HG03571 (cell line): Measurements from ENCODE around the gene BBS12.
"Not testable (repeated sequence)": the region's sequence is repeated elsewhere in the genome, so short reads cannot be mapped to it uniquely, and the experiment has no call there.

Source experiments
- ATAC-seq: cut with Tn5 transposase; IDR thresholded peaks from one replicate; pipeline ENCODE4 v1.9.1; 2021; ENCODE audit not compliant: unreplicated experiment

Gene BBS12

DNA sequence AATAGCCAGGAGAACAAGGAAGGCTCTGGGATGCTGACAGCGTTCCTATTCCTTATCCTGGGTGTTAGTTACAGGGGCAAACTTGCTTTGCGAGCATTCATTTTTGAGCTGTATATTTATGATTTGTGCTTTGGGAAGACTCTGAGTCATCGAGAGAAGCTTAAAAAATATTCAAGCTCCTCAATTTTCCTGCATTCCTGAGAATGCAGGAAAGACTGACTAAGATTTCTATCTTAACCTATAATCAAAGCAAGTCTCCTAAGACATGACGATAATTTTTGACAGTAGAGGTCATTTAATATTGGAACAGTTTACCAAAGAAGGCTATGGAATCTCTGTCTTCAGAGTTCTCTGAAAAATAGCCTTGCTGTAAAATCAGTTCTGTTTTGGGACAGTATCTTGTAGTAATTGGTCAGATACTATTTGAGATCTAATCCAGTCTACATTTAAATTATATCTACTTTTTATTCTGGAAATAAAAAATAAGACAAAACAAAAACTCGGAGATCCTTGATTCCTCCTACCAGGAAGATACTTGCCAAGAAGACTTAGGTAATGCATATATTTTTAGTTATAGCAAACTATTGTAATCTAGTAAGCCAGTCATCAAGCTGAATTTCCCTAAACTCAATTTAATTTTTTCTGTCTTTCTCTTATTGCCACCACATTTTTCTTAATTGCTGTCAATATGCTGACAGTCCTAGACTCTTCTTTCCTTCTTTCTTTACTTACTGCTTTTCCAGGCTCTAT, 31.7 kb downstream of the BBS12 start:
- ATAC-seq, result no peak

DNA sequence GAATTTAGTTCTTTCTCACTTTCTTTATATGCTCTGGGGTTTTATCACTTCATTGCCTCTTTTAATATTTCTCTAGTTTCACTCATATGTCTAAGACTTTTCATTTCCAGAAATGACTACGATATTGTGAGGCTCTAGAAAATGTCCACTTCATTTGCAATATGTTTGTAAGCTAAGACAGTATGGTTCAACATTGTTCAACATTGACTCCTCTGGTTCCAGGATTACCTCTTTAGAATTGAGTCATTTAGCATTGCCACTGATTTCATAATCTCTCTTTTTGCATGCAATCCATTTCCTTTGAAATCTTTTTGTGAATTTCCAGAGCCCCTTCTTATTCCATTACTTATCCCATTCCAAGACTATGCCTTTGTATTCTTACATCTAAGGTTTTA, 32.3 kb downstream of the BBS12 start:
- ATAC-seq, result peak; percentile 86

DNA sequence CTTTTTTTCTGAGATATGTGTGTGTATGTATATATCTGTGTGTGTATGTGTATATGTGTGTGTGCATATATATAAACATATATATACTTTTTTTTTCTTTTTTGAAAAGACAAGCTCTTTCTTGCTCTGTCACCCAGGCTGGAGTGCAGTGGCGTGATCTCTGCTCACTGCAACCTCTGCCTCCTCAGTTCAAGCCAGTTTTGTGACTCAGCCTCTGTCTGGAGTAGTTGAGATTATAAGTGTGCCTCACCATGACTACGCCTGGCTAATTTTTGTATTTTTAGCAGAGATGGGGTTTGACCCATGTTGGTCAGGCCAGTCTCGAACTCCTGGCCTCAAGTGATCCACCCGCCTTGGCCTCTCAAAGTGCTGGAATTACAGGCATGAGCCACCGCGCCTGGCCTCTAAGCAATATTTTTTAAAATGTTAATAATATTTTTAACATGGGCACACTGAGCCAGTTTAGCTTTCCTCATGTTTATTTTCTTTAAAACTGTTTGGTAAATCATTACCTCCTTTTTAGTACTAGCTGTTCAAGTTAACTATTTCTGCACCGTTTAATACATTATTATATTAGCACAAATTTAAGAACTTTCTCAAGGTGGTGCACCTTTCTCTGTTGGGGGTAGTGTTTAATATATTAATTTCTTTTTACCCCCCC, 33.3 kb downstream of the BBS12 start:
- ATAC-seq, result no peak

DNA sequence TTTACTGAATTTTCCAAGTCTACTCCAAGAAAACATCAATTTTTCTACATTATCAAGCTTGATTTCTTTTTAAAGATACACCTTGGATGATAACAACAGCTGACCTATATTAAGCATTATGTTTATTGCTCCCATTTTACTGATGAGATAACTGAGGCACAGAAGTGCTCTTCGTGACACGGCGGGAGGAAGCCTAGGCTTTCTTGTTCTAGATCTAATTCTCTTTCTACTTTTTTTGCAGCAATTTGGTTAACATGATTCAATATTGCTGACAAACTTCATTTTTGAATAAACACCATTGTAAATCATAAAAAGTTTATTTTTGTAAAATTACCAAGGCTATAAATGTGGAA, 33.8 kb downstream of the BBS12 start:
- ATAC-seq, result no peak

DNA sequence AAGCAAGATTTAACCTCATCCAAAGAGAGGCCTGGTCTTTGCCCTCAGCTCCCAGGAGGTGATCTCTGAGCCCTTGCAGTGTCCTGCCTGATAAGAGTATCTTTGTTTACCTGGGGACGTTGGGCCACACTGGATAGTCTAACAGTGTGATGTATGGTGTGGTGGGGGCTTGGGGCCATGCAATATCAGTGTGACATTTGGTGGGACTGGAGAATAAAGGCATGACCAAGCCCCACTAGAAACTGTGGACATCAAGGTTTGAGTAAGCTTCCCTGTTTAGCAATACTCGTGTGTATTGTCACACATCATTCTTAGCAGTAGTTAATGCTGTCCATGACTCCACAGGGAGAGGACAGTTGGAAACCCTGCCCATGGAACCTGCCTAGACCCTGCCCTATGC, 34.4 kb downstream of the BBS12 start:
- no peak for ATAC-seq

DNA sequence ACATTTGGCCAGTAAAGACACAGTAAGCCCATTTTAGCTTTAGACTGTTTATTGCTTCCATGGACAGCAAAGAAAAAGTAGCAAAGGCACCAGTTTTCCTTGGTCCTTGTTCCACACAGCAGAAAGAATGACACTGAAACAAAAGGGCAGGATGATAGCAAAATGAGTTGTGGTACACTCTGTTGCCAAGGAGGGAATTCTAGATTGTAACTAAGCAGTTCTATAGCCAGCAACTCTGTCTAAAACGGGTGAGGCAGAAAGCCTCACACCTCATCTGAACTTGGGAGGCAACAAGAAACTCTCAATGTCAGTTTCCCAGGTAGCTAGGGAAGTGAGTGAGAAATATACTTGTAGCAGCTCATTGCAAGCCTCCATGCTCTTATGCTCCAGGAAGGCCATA, 39.2 kb downstream of the BBS12 start:
- no peak for ATAC-seq

DNA sequence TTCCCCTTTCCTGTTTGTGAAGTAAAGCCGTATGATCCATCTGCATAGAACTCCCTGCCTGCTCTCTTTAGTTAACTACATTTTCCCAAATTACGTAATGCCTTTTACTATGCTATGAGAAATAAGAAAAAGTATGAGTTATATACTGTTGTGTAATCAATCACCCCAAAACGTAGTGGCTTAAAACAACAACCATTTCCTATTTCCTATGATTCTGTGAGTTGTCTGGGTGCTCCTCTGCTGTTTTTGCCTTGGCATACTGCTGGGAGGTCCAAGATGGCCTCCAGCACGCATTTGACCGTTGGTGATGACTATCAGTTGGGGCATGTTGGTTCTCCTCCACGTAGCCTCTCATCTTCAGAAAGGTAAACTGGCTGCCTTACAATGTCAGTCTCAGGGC, 39.8 kb downstream of the BBS12 start:
- no peak for ATAC-seq

DNA sequence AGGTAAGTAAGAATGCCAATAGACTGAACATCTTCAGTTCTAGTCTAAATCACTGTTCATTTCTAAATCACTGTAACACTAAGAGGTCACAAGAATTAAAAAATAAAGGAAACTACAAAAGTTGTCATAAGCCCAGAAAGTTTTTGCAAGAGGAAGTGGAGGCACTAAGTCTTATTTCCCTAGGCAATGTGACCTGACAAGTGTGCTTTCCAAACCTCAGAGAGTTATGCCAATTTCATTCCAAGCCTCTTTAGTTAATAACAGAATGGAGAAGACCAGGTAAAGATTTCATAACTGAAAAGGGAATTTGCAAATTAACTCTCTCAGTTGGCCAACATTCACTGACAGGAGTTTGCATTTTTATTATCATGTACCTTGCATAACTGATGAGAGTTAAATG, 40.5 kb downstream of the BBS12 start:
- ATAC-seq, result no peak

DNA sequence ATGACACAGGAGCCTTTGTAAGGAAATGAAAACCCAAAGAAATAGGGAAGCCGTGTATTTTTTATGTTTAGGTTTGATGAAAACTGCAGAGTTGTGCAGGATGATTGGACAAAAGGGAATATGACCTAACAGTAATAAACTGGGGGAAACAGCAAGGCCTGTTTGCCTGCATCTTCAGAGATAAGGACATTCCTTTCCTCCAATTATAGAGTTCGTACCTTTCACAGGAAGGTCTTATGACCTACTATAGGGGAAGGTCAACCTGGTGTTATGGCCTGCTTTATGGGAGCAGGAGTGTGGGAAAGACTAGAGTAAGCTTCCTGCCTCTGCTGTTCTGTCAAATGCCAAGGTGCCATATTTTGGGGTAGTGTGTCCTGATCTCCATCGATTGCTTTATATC, 42.5 kb downstream of the BBS12 start:
- ATAC-seq, result no peak

DNA sequence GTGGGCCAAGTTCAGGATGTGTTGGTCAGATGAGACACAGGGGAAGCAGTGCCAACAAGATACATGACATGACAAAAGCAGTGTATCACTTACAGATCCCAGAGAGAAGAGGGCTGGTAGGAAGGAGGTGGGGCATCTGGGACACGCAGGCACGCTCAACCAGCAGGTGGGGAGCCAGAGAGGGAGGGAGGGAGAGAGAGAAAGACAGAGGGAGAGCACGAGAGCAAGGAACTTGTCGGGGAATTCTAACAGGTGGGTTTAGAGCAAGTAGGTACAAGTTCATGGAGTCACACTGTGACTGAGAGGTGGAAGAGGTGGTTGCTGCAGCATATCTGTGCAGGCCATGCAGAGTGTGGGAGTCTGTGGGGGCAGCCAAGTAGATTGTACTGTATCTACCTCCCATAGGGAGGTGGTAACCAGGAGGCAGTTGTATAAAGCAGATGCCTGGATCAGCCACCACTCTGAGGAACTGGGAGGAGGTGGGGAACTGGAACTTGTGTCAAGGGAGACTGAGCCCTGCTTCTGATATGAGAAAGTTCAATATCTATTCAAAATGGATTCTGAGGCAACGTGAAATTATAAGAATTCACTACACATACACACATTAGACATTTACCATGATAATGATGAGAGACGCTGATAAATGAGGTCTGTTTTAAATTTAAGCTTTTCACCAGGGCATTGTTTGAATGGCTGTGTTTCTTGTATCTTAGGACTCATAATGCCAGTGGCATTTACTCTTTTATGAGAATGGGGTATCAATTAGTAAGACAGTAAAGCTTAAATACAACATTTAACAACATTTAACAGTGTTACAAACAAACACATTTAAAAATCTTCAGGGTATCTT, 43.7 kb downstream of the BBS12 start:
- no peak for ATAC-seq

DNA sequence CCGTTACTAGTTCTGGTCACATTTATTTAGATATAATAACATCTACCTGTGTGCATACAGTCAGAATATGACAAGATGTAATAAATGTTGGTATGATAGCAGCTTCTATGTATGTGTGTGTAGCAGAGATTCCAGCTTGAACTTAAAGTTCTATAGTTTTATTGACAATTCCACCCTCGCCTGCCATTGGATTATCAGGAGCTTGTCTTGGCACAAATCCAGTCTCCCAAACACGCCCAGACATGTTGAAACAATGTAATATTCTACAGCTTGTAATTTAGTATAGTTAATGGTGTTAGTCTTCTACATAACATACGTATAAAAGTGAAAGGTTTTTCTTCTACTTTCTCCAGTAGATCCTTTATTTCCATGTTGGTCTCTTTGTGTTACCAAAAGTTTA, 44.4 kb downstream of the BBS12 start:
- ATAC-seq, result no peak

DNA sequence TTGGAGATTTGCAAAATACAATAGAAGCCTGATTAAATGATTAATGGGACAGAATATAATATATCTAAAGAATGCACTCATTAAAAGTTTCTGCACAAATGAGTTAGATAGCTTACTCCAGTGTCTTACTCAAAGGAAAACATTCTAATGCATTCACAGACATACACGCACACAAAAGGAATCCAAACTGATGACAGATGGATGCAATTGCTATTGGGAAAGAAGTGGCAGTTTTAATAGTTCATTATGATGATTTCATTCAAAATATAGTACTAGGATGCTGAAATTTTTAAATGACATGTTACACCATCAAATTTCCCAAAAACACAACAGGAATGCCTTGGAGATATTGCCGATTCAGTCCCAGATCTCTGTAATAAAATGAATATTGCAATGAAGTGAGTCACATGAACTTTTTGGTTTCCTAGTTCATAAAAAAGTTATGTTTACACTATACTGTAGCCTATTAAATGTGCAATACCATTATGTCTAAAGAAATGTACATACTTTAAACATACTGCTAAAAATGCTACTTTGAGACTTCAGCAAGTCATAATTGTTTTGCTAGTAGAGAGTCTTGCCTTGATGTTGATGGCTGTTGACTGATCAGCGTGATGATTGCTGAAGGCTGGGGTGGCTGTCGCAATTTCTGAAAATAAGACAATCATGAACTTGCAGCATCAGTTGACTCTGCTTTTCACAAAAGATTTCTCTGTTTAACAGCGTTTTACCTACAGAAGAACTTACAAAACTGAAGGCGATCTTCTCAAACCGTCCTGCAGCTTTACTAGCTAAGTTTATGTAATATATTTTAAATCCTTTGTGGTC, 45.6 kb downstream of the BBS12 start:
- ATAC-seq, result no peak

DNA sequence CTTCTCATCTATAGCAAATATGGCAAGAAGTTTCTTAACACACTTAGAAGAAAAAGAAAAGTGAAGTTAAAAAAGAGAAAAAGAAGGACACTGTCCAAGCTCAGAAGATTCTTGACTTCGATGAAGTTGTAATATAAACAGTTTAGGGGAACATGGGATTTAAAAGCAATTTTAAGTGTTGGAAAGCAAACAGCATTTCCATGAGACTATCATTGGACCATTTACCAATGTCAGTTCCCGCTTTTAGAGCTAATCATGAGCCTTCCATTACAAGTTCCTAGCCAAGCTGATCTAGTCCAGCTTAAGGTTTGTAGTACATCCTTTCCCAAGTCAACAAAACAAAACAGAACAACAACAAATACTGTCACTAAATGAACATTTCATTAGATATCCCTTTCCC, 49.0 kb downstream of the BBS12 start:
- no peak for ATAC-seq

DNA sequence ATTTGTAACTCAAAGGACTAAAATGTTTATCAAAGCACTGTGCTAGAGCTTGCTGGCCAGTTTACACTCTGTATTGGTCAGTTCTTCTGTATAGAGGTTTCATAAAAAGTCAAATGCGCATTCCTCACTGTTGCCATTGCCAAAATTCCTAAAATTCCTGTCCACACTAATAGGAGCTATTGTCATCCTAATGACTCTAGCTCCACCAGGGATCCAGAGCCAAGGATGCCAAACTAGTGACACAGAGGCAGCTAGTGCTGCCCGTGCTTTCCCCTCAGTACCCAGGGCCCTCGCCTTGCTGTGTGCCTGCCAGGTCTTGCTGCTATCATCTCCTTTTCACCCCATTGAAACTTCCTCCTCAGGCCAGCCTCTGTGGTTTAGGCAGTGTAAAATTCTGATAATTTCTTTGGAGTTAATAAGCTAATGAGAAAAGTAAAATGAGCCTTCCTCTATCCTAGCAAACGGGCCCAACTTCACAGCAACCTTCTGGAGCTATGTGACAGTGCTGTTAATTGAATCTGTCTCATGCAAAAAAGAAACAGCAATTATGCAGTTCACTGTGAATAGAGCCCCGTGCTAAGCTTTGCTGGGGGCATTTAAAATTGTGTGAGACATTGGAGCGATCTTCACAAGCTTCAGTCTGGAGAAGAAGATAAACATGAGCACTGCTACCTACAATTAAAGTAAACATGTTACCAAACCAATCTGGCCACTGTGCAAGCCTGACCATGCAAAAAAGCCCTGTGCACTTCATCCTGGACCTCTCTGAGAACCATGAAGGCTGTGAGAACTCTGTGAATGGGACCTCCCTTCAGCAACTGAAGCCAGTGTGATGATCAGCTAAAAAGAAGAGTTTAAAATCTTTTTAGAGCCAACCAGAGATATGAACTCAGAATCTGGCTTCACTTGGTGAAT, 51.1 kb downstream of the BBS12 start:
- no peak for ATAC-seq

DNA sequence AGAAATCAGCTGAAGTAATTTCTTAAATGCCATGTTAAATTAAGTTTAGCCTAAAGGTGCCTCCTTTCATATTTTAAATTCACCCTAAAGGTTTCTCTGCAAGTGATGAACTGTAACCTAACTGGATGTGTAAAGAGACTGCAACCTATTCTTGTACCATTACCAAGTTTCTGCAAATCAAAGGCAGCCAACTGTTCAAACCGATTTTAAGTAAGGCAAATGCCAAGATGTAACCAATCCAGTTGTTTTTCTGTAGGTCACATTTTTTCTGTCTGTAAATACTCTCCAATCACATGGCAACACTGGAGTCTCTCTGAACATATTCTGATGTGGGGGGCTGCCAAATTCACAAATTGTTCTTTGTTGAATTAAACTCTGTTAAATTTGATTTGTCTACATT, 51.8 kb downstream of the BBS12 start:
- ATAC-seq, result no peak

DNA sequence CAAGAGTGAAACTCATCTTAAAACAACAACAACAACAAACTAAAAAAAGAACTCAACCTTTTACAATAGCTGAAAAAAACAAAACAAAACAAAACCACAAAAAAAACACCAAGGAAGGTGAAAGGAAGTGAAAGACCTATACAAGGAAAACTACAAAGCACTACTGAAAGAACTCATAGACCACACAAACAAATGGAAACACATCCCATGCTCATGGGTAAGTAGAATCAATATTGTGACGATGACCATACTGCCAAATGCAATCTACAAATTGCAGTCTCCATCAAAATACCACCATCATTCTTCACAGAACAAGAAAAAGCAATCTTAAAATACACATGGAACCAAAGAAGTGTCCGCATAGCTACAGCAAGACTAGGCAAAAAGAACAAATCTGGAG, 52.6 kb downstream of the BBS12 start:
- ATAC-seq, result no peak

DNA sequence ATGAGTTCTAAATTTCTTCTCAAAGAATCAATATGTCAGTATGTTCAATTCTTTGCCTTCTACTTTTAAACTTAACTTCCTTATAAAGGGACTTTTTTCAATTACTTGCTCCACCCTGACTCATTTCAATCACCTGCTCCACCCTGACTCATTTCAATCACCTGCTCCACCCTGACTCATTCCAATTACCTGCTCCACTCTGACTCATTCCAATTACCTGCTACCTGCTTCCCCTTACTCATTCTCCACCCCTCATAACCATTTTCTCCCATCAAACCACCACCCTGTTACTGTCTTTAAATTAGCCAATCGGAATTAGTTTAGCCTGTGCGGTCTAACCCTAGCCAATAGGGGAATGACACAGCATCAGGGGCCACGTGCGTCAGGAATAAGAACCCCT, 53.8 kb downstream of the BBS12 start:
- not testable (repeated sequence) for ATAC-seq

DNA sequence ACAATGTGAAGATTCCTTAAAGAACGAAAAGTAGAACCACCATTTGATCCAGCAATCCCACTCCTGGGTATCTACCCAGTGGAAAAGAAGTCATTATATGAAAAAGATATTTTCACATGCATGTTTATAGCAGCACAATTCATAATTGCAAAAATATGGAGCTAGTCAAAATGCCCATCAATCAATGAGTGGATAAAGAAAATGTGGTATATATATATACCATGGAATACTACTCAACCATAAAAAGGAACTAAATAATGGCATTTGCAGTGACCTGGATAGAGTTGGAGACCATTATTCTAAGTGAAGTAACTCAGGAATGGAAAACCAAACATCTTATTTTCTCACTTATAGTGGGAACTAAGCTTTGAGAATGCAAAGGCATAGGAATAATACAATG, 54.4 kb downstream of the BBS12 start:
- not testable (repeated sequence) for ATAC-seq

DNA sequence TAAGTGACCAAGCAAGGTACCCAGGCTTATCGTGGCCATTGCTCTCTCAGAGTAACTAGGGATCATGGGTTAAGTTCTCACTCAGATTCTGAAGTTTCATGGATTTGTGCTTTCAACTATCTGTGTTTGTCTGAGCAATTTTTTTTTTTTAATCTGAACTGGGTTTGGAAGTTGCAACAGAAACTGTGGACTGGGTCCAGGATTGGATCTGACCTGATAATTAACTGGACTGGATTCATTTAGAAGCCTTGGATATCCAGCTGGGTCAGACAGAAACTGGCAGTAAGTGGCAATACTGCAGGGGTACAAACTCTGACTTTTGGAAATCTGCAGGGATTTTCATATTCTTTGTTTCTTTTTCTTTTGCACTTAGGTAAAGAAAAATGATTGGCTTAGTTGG, 55.4 kb downstream of the BBS12 start:
- ATAC-seq, result no peak

DNA sequence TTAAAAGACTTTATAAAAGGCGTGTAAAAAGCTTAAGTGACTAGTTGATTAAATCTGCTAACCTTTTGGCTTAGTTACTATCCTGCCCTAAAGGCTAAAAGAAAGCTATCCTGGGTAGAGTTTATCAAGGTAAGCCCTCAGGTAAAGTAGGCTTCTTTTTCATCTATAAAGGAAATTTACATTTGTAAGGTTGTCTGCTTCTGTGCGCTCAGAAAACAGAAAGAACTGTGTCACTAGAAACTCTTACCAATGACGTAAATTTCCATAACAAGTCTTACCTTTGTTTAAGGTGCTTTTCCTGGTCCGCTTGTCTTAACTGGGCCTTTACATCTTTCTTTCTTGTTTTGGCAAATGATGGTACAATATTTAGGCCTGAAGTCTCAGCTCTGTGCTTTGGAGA, 56.4 kb downstream of the BBS12 start:
- no peak for ATAC-seq
